NCI-H2171 (cell line): ENCODE data around the gene ZNF24.

ENCODE experiments used
- DNase-seq: peaks from one replicate; lab custom pipeline; 2025; lab: John Stamatoyannopoulos, UW

The ZNF24 gene

DNA sequence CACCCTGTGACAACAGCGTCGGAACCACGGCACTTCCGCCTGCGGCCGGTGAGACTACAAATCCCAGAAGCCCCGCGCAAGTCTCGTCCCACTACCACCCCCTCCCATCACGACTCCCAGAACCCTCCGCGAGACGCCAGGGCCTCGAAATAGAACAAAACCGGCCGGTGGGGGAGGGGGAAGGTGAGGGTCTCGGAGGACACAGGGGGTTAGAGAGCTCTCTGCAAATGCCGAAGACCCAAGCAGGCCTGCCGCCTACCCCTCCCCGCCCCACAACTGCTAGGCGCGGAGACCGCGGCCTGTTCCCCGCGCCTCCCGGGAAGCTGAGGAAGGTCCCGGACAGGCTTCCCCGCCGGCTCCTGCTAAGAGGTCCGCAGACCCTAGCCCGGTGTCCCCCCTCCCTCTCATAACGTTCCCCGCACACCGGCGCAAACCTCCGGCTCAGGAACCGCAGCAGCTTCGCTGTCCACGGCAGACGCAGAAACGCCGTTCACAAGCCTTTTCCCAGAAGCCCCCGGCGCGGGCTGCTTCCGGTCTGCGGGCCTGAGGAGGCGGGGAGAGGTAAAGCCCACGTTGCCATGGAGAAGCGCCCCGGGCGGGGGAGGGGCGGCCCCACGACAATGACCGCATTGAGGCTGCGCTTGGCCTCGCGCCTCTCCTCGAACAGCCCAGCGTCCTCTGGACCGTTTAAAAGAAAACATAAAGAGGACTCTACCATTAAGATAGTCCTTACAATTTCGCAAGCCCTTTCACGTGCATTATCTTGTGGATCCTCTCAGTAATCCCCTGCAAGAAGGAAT lies at the start of gene ZNF24:
ZNF24 (minus strand) TSS at position 485 of the 800 bp plus-strand sequence. CDS start 3,770 bp downstream, outside the sequence.
- peak; percentile 91 for DNase-seq

- no peak for DNase-seq
Measured at GRCh38 chr18:35393716-35394115, 49.5 kb upstream of the ZNF24 start.

- DNase-seq: no peak
Measured at GRCh38 chr18:35392375-35392774, 48.2 kb upstream of the ZNF24 start.

GRCh38 chr18:35390951-35391700 lies 46.9 kb upstream of the ZNF24 start:
- DNase-seq: no peak

GRCh38 chr18:35389095-35389618 lies 44.9 kb upstream of the ZNF24 start:
- no peak for DNase-seq

GRCh38 chr18:35387152-35387571 lies 42.9 kb upstream of the ZNF24 start:
- DNase-seq: no peak

GRCh38 chr18:35386600-35387100 lies 42.4 kb upstream of the ZNF24 start:
- peak; percentile 44 for DNase-seq

DNA sequence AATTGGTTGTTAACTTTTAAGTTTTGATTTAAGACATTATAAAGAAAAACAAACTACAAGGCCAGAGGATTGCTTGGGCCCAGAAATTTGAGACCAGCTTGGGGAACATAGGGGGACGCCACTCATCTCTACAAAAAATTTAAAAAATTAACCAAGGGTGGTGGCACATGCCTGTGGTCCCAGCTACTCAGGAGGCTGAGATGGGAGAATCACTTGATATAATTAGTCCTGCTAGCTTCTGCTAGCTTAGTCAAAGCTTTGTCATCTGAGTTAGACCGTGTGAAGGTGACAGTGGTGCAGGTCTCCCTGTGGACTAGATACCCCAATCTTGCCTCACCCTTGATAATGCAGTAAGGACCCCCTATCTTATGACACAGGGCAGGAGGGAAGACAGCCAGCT lies 38.9 kb upstream of the ZNF24 start:
- DNase-seq: no peak

- DNase-seq: no peak
Measured at GRCh38 chr18:35379421-35379820, 35.2 kb upstream of the ZNF24 start.

- DNase-seq: no peak
Measured at GRCh38 chr18:35378574-35378896, 34.3 kb upstream of the ZNF24 start.

GRCh38 chr18:35377875-35378573 lies 33.8 kb upstream of the ZNF24 start:
- DNase-seq: no peak

GRCh38 chr18:35376742-35377695 lies 32.8 kb upstream of the ZNF24 start, which contains the start of gene ZNF396:
ZNF396 (minus strand) TSS chr18:35377337; CDS start chr18:35374292, 3,045 bp downstream.
- DNase-seq: peak; percentile 53

DNA sequence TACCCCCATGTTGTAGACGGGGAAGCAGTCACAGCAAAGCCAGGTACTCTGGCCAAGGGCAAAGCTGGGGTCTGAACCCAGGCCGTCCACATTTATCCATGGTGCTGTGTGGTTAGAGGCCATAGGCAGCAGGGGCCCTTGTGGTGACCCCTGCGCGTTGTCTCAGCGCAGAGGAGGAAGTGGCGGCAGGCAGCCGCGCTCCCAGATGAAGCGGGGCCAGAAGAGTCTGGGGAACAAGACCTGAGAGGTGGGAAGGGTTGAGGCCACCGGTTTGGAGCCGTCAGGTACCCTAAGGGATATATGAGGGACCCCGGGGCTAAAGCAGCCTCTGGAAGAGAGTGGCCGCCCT lies 32.1 kb upstream of the ZNF24 start:
- DNase-seq: no peak

DNA sequence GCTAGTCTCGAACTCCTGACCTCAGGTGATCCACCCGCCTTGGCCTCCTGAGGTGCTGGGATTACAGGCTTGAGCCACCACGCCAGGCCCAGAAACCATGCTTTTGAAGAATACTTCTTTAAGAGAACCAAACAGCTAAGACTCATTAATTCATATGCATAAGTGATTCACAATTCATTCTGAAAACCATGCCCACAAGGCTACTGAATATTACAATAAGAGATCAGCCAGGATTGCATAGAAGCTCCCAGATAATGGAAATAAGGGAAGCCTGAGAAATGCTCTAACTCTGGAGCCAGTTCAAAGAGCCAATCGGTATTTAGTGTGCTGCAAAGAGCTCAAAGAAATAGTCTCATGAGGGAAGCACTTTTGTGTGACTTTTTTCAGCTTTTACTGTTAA lies 30.5 kb upstream of the ZNF24 start:
- DNase-seq: no peak

GRCh38 chr18:35371412-35372195 lies 27.4 kb upstream of the ZNF24 start:
- no peak for DNase-seq

DNA sequence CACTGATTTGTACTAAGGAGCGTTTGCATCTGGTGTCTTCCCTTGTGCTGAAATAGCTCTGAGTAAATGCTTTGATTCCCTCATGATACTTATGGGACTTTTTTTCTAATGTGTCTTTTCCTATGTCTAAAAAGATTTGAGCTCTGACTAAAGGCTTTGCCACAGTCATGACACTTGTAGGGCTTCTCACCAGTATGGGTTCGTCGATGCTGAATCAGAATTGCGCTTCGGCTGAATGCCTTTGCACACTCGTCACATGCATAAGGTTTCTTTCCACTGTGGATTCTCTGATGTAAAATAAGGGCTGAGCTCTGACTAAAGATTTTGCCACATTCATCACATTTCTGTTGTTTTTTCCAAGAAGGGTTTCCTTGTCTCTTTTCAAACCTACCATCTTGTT lies 24.9 kb upstream of the ZNF24 start:
- DNase-seq: no peak

DNA sequence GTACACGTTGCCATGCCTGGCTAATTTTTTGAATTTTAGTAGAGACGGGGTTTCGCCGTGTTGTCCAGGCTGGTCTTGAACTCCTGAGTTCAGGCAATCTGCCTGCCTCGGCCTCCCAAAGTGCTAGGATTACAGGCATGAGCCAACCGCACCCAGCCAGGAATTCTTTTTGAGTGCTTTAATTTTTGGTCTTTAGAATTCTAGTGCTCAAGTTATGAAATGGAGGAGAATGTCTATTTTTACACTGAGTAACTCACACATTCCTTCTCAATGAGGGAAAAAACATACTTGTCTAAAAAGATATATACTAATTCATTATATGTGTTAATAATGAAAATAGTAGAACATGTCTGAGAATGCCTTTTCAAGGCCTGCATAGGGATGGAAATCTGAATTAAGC lies 24.4 kb upstream of the ZNF24 start:
- DNase-seq: no peak

DNA sequence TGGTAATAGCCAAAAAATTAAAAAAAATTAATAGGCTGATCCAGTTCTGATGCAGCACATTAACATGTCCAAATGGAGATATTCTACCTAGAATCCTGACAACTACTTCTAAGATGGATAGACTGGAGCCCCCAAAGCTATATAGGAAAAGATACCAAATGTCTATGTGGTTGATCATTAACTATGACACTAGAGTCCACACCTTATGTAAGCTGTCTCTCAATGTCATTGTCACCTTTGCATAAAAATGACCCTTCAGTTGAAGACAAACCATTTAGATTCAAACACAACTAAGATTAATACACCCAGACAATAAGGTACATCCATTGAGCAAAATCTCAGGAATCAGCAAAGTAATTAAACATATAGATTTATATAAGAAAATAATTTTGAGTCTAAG lies 18.3 kb upstream of the ZNF24 start:
- DNase-seq: no peak

GRCh38 chr18:35361570-35362321 lies 17.5 kb upstream of the ZNF24 start:
- DNase-seq: no peak
